HEK293 (cell line): ENCODE measurements around the gene BAD.

Source experiments
- EGR2 ChIP-seq: fragments of 450-650 bp; formaldehyde crosslinking; IDR thresholded peaks from 2 replicates; pipeline ENCODE4 v1.5.1; 2016; ENCODE audit warnings: low read depth, missing biosample characterization, missing genetic modification characterization
- GLIS1 ChIP-seq: fragments of 450-650 bp; formaldehyde crosslinking; IDR thresholded peaks from 2 replicates; pipeline ENCODE4 v1.5.1; 2016; ENCODE audit warnings: missing biosample characterization, missing genetic modification characterization
- KLF8 ChIP-seq: fragments of 450-650 bp; formaldehyde crosslinking; IDR thresholded peaks from 2 replicates; pipeline ENCODE4 v1.5.1; 2016; ENCODE audit warnings: missing biosample characterization, missing genetic modification characterization
- KLF9 ChIP-seq: fragments of 450-650 bp; formaldehyde crosslinking; IDR thresholded peaks from 2 replicates; pipeline ENCODE4 v1.5.1; 2016; ENCODE audit warnings: missing biosample characterization, missing genetic modification characterization, low read depth
- SP3 ChIP-seq: fragments of 450-650 bp; formaldehyde crosslinking; IDR thresholded peaks from 2 replicates; pipeline ENCODE4 v1.5.1; 2016; ENCODE audit warnings: missing biosample characterization, missing genetic modification characterization
- ZBTB48 ChIP-seq: fragments of 450-650 bp; formaldehyde crosslinking; IDR thresholded peaks from 2 replicates; pipeline ENCODE4 v1.5.1; 2016; ENCODE audit warnings: missing biosample characterization, missing genetic modification characterization
- ZBTB8A ChIP-seq: fragments of 450-650 bp; formaldehyde crosslinking; IDR thresholded peaks from 2 replicates; pipeline ENCODE4 v1.5.1; 2016; ENCODE audit warnings: missing biosample characterization, missing genetic modification characterization
- ZIC2 ChIP-seq: fragments of 450-650 bp; formaldehyde crosslinking; IDR thresholded peaks from 2 replicates; pipeline ENCODE4 v1.5.1; 2016; ENCODE audit warnings: missing biosample characterization, missing genetic modification characterization
- ZNF132 ChIP-seq: fragments of 450-650 bp; formaldehyde crosslinking; IDR thresholded peaks from 2 replicates; pipeline ENCODE4 v1.5.1; 2017; ENCODE audit warnings: missing biosample characterization, missing genetic modification characterization, borderline replicate concordance
- ZNF175 ChIP-seq: fragments of 450-650 bp; formaldehyde crosslinking; IDR thresholded peaks from 2 replicates; pipeline ENCODE4 v1.5.1; 2016; ENCODE audit warnings: missing biosample characterization, missing genetic modification characterization
- ZNF223 ChIP-seq: fragments of 450-650 bp; formaldehyde crosslinking; IDR thresholded peaks from 2 replicates; pipeline ENCODE4 v1.5.1; 2016; ENCODE audit warnings: missing biosample characterization, missing genetic modification characterization
- ZNF23 ChIP-seq: fragments of 450-650 bp; formaldehyde crosslinking; IDR thresholded peaks from 2 replicates; pipeline ENCODE4 v1.5.1; 2016; ENCODE audit warnings: missing biosample characterization, missing genetic modification characterization, borderline replicate concordance
- ZNF324 ChIP-seq: fragments of 450-650 bp; formaldehyde crosslinking; IDR thresholded peaks from 2 replicates; pipeline ENCODE4 v1.5.1; 2016; ENCODE audit warnings: missing biosample characterization, missing genetic modification characterization
- ZNF341 ChIP-seq: fragments of 450-650 bp; formaldehyde crosslinking; IDR thresholded peaks from 2 replicates; pipeline ENCODE4; 2016; ENCODE audit warnings: low read depth, missing biosample characterization, missing genetic modification characterization
- ZNF423 ChIP-seq: fragments of 450-650 bp; formaldehyde crosslinking; IDR thresholded peaks from 2 replicates; pipeline ENCODE4 v1.5.1; 2016; ENCODE audit warnings: missing biosample characterization, missing genetic modification characterization
- ZNF501 ChIP-seq: fragments of 450-650 bp; formaldehyde crosslinking; IDR thresholded peaks from 2 replicates; pipeline ENCODE4 v1.5.1; 2016; ENCODE audit warnings: missing biosample characterization, missing genetic modification characterization
- ZNF555 ChIP-seq: fragments of 450-650 bp; formaldehyde crosslinking; conservative IDR thresholded peaks from 2 replicates; pipeline ENCODE4 v1.5.1; 2017; ENCODE audit warnings: missing biosample characterization, mild to moderate bottlenecking, missing genetic modification characterization, inconsistent platforms
- ZNF629 ChIP-seq: fragments of 450-650 bp; formaldehyde crosslinking; IDR thresholded peaks from 2 replicates; pipeline ENCODE4 v1.5.1; 2017; ENCODE audit warnings: missing biosample characterization, missing genetic modification characterization
- TF ChIP-seq, protein P1 (sequence below): fragments of 450-650 bp; formaldehyde crosslinking; IDR thresholded peaks from 2 replicates; pipeline ENCODE4 v1.5.1; 2017; ENCODE audit warnings: missing biosample characterization, missing genetic modification characterization
- TF ChIP-seq, protein P2 (sequence below): fragments of 450-650 bp; formaldehyde crosslinking; IDR thresholded peaks from 2 replicates; pipeline ENCODE4 v1.5.1; 2016; ENCODE audit warnings: missing biosample characterization, missing genetic modification characterization
- TF ChIP-seq, protein P3 (sequence below): fragments of 450-650 bp; formaldehyde crosslinking; IDR thresholded peaks from 2 replicates; pipeline ENCODE4 v1.5.1; 2016; ENCODE audit warnings: missing biosample characterization, missing genetic modification characterization
- TF ChIP-seq, protein P4 (sequence below): fragments of 450-650 bp; formaldehyde crosslinking; IDR thresholded peaks from 2 replicates; pipeline ENCODE4 v1.5.1; 2016; ENCODE audit warnings: missing biosample characterization, missing genetic modification characterization
- TF ChIP-seq, protein P5 (sequence below): fragments of 450-650 bp; formaldehyde crosslinking; IDR thresholded peaks from 2 replicates; pipeline ENCODE4 v1.5.1; 2016; ENCODE audit warnings: missing biosample characterization, missing genetic modification characterization
- TF ChIP-seq, protein P6 (sequence below): IDR thresholded peaks from 2 replicates; pipeline ENCODE4 v1.6.1; 2011; ENCODE audit warnings: mild to moderate bottlenecking, low read depth, low read length, borderline replicate concordance
- TF ChIP-seq, protein P7 (sequence below): fragments of 450-650 bp; formaldehyde crosslinking; IDR thresholded peaks from 2 replicates; pipeline ENCODE4 v1.5.1; 2016; ENCODE audit warnings: missing biosample characterization, missing genetic modification characterization
- TF ChIP-seq, protein P8 (sequence below): fragments of 450-650 bp; formaldehyde crosslinking; IDR thresholded peaks from 2 replicates; pipeline ENCODE4 v1.5.1; 2016; ENCODE audit warnings: missing biosample characterization, missing genetic modification characterization

BAD gene

DNA sequence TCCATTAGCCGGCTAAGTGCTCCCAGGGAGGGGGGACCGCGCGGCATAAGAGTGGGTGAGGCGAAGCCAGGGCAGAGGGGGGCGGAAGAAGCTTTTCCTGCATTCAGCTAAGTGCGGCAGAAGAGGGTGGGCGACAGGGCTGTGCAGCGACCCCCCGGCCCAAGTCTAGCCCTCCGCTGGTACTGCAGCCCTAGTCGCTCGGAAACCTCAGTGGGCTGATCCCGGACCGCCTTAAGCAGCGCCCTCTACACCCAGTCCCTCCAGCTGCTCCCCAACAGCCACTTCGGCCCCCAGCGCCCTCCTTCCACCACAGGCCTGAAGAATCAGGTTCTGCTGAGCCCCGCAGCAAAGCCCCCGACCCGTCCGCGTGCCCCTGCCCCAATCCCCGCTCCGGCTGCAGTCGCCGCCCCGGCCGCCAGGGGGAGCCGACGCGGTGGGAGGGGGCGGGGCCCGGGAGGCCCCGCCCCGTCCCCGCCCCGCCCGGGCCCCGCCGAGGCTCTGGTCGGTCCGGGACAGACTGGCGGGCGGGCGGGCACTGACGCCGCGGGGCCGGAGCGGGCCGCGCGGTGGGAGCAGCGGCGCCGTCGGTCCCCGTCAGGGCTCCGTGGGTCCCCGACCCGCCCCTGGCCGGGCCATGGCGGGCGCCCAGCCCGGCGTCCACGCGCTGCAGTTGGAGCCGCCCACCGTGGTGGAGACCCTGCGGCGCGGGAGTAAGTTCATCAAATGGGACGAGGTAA lies 33.3 kb downstream of the BAD start, which contains the start of gene PLCB3 (continued):
- TF ChIP-seq, protein P1, sequence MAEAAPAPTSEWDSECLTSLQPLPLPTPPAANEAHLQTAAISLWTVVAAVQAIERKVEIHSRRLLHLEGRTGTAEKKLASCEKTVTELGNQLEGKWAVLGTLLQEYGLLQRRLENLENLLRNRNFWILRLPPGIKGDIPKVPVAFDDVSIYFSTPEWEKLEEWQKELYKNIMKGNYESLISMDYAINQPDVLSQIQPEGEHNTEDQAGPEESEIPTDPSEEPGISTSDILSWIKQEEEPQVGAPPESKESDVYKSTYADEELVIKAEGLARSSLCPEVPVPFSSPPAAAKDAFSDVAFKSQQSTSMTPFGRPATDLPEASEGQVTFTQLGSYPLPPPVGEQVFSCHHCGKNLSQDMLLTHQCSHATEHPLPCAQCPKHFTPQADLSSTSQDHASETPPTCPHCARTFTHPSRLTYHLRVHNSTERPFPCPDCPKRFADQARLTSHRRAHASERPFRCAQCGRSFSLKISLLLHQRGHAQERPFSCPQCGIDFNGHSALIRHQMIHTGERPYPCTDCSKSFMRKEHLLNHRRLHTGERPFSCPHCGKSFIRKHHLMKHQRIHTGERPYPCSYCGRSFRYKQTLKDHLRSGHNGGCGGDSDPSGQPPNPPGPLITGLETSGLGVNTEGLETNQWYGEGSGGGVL (tag by site-specific recombination), result peak; percentile 66; the same call in 1 of the 2 replicates
- TF ChIP-seq, protein P2, sequence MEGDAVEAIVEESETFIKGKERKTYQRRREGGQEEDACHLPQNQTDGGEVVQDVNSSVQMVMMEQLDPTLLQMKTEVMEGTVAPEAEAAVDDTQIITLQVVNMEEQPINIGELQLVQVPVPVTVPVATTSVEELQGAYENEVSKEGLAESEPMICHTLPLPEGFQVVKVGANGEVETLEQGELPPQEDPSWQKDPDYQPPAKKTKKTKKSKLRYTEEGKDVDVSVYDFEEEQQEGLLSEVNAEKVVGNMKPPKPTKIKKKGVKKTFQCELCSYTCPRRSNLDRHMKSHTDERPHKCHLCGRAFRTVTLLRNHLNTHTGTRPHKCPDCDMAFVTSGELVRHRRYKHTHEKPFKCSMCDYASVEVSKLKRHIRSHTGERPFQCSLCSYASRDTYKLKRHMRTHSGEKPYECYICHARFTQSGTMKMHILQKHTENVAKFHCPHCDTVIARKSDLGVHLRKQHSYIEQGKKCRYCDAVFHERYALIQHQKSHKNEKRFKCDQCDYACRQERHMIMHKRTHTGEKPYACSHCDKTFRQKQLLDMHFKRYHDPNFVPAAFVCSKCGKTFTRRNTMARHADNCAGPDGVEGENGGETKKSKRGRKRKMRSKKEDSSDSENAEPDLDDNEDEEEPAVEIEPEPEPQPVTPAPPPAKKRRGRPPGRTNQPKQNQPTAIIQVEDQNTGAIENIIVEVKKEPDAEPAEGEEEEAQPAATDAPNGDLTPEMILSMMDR, result peak; percentile 94
- TF ChIP-seq, protein P3, sequence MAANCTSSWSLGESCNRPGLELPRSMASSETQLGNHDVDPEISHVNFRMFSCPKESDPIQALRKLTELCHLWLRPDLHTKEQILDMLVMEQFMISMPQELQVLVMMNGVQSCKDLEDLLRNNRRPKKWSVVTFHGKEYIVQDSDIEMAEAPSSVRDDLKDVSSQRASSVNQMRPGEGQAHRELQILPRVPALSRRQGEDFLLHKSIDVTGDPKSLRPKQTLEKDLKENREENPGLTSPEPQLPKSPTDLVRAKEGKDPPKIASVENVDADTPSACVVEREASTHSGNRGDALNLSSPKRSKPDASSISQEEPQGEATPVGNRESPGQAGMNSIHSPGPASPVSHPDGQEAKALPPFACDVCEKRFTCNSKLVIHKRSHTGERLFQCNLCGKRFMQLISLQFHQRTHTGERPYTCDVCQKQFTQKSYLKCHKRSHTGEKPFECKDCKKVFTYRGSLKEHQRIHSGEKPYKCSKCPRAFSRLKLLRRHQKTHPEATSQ (tag by site-specific recombination), result peak; percentile 21; the same call in 1 of the 2 replicates
- TF ChIP-seq ZNF23, result no peak
- TF ChIP-seq ZBTB48 (tag by site-specific recombination), result peak; percentile 66
- TF ChIP-seq KLF8 (tag by site-specific recombination), result peak; percentile 68
- TF ChIP-seq ZBTB8A (tag by site-specific recombination), result peak; percentile 69
- TF ChIP-seq, protein P4, sequence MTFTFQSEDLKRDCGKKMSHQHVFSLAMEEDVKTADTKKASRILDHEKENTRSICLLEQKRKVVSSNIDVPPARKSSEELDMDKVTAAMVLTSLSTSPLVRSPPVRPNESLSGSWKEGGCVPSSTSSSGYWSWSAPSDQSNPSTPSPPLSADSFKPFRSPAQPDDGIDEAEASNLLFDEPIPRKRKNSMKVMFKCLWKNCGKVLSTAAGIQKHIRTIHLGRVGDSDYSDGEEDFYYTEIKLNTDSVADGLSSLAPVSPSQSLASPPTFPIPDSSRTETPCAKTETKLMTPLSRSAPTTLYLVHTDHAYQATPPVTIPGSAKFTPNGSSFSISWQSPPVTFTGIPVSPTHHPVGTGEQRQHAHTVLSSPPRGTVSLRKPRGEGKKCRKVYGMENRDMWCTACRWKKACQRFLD, result no peak
- 0 out of 2 replicates have a peak, but pooled peaks have one; percentile 21 for TF ChIP-seq ZNF501 (tag by site-specific recombination)
- peak; percentile 60 for TF ChIP-seq SP3 (tag by site-specific recombination)
- peak; percentile 48 for TF ChIP-seq EGR2 (tag by site-specific recombination)
- TF ChIP-seq ZNF324 (tag by site-specific recombination), result peak; percentile 75; the same call in 1 of the 2 replicates
- TF ChIP-seq ZIC2 (tag by site-specific recombination), result 0 out of 2 replicates have a peak, but pooled peaks have one; percentile 3
- no peak for TF ChIP-seq ZNF223 (tag by site-specific recombination)
- TF ChIP-seq, protein P5, sequence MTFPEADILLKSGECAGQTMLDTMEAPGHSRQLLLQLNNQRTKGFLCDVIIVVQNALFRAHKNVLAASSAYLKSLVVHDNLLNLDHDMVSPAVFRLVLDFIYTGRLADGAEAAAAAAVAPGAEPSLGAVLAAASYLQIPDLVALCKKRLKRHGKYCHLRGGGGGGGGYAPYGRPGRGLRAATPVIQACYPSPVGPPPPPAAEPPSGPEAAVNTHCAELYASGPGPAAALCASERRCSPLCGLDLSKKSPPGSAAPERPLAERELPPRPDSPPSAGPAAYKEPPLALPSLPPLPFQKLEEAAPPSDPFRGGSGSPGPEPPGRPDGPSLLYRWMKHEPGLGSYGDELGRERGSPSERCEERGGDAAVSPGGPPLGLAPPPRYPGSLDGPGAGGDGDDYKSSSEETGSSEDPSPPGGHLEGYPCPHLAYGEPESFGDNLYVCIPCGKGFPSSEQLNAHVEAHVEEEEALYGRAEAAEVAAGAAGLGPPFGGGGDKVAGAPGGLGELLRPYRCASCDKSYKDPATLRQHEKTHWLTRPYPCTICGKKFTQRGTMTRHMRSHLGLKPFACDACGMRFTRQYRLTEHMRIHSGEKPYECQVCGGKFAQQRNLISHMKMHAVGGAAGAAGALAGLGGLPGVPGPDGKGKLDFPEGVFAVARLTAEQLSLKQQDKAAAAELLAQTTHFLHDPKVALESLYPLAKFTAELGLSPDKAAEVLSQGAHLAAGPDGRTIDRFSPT, result no peak; the same call in 1 of the 2 replicates
- TF ChIP-seq ZNF423 (tag by site-specific recombination), result peak; percentile 42; the same call in 1 of the 2 replicates
- TF ChIP-seq, protein P6, sequence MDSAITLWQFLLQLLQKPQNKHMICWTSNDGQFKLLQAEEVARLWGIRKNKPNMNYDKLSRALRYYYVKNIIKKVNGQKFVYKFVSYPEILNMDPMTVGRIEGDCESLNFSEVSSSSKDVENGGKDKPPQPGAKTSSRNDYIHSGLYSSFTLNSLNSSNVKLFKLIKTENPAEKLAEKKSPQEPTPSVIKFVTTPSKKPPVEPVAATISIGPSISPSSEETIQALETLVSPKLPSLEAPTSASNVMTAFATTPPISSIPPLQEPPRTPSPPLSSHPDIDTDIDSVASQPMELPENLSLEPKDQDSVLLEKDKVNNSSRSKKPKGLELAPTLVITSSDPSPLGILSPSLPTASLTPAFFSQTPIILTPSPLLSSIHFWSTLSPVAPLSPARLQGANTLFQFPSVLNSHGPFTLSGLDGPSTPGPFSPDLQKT, result no peak
- TF ChIP-seq ZNF132, result no peak
- TF ChIP-seq ZNF175 (tag by site-specific recombination), result no peak
- TF ChIP-seq, protein P7, sequence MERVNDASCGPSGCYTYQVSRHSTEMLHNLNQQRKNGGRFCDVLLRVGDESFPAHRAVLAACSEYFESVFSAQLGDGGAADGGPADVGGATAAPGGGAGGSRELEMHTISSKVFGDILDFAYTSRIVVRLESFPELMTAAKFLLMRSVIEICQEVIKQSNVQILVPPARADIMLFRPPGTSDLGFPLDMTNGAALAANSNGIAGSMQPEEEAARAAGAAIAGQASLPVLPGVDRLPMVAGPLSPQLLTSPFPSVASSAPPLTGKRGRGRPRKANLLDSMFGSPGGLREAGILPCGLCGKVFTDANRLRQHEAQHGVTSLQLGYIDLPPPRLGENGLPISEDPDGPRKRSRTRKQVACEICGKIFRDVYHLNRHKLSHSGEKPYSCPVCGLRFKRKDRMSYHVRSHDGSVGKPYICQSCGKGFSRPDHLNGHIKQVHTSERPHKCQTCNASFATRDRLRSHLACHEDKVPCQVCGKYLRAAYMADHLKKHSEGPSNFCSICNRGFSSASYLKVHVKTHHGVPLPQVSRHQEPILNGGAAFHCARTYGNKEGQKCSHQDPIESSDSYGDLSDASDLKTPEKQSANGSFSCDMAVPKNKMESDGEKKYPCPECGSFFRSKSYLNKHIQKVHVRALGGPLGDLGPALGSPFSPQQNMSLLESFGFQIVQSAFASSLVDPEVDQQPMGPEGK (tag by site-specific recombination), result peak; percentile 39
- no peak for TF ChIP-seq ZNF555
- 0 out of 2 replicates have a peak, but pooled peaks have one; percentile 11 for TF ChIP-seq ZNF629 (tag by site-specific recombination)
- TF ChIP-seq GLIS1 (tag by site-specific recombination), result peak; percentile 93; the same call in 1 of the 2 replicates
- TF ChIP-seq KLF9 (tag by site-specific recombination), result peak; percentile 34; the same call in 1 of the 2 replicates
- TF ChIP-seq ZNF341 (tag by site-specific recombination), result peak; percentile 82
- TF ChIP-seq, protein P8, sequence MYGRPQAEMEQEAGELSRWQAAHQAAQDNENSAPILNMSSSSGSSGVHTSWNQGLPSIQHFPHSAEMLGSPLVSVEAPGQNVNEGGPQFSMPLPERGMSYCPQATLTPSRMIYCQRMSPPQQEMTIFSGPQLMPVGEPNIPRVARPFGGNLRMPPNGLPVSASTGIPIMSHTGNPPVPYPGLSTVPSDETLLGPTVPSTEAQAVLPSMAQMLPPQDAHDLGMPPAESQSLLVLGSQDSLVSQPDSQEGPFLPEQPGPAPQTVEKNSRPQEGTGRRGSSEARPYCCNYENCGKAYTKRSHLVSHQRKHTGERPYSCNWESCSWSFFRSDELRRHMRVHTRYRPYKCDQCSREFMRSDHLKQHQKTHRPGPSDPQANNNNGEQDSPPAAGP (tag by site-specific recombination), result peak; percentile 51; the same call in 1 of the 2 replicates
